ENCODE measurements around the gene KIF23. TPM values are rescaled to one million over a fixed set of nuclear protein-coding genes. Genes with fewer than 3 reads are reported as not detected.

The KIF23 gene
- total and polyA plus RNA-seq, 8 donors, result 2.1 to 26.3 (median 8.7) TPM

GRCh38 chr15:69405110-69405509, 9.0 kb upstream of the KIF23 start:
- Histone ChIP-seq H3K4me1 (no peaks in the 10 kb centered on the region), H3K27me3 (no peaks in the 10 kb centered on the region), H3K4me3 (no peak overlapping the region), H3K9me3 (no peaks in the 10 kb centered on the region), H3K36me3 (peaks cover 0 to under 1% (median 0%) of the 10 kb centered on the region in 4 donors), H3K27ac (no peak overlapping the region)
- TF ChIP-seq POLR2AphosphoS5 (IDR thresholded peaks at IDR 0.05) (no peak), POLR2A (IDR thresholded peaks at IDR 0.05) (no peak)
- intact Hi-C loops (cut with DNase I; ENCODE audit: low total_unique reads), result no loop called here
- 60 to 63% (median 62%) methylated on average over 3 of the region's 3 CpGs for WGBS, 5 donors
- DNase-seq, result no peak

- H3K27me3 ChIP-seq, result no peaks in the 10 kb centered on the region
- H3K4me3 ChIP-seq, result no peak overlapping the region
- no peak for DNase-seq
- H3K36me3 ChIP-seq, result no peaks in the 10 kb centered on the region
- H3K9me3 ChIP-seq, result no peaks in the 10 kb centered on the region
- TF ChIP-seq POLR2AphosphoS5 (IDR thresholded peaks at IDR 0.05), result no peak
- TF ChIP-seq EP300 (IDR thresholded peaks at IDR 0.05), result no peak
- no peak for TF ChIP-seq POLR2A (IDR thresholded peaks at IDR 0.05)
- no peak for TF ChIP-seq CTCF (IDR thresholded peaks at IDR 0.05)
- no peak overlapping the region for H3K27ac ChIP-seq
- H3K4me1 ChIP-seq, result no peaks in the 10 kb centered on the region
- 88 to 93% (median 90%) methylated on average over 3 of the region's 3 CpGs for WGBS, 5 donors
- intact Hi-C loops (cut with DNase I; ENCODE audit: low total_unique reads), result no loop called here
Observed at GRCh38 chr15:69407719-69408400, 6.3 kb upstream of the KIF23 start.

- Histone ChIP-seq H3K36me3 (no peaks in the 10 kb centered on the region), H3K9me3 (no peaks in the 10 kb centered on the region), H3K4me1 (peaks cover 2 to 8% (median 5%) of the 10 kb centered on the region in 4 donors), H3K27me3 (no peaks in the 10 kb centered on the region), H3K27ac (no peak overlapping the region), H3K4me3 (no peak overlapping the region)
- DNase-seq, result no peak
- TF ChIP-seq POLR2A (IDR thresholded peaks at IDR 0.05), result no peak
- intact Hi-C loops (cut with DNase I; ENCODE audit: low total_unique reads), result no loop called here
- 65 to 78% (median 74%) methylated on average over 3 of the region's 3 CpGs for WGBS, 5 donors
Observed at GRCh38 chr15:69408841-69409240, 5.3 kb upstream of the KIF23 start.

GRCh38 chr15:69410248-69410874, 3.8 kb upstream of the KIF23 start:
- TF ChIP-seq CTCF (IDR thresholded peaks at IDR 0.05) (peak in 1 of 7 experiments; percentile 9), EP300 (IDR thresholded peaks at IDR 0.05) (no peak)
- H3K27me3 ChIP-seq, result no peaks in the 10 kb centered on the region
- no peak overlapping the region for H3K4me3 ChIP-seq
- WGBS, 5 donors, result 50 to 57% (median 55%) methylated on average over 9 of the region's 9 CpGs
- no peaks in the 10 kb centered on the region for H3K9me3 ChIP-seq
- intact Hi-C loops (cut with DNase I; ENCODE audit: low total_unique reads), result no loop called here
- no peaks in the 10 kb centered on the region for H3K36me3 ChIP-seq
- no peak overlapping the region for H3K27ac ChIP-seq
- peak in 1 of 2 donors; percentile 53 for DNase-seq
- peaks cover 11 to 20% (median 17%) of the 10 kb centered on the region in 4 donors for H3K4me1 ChIP-seq

GRCh38 chr15:69412274-69412673, 1.9 kb upstream of the KIF23 start:
- no peaks in the 10 kb centered on the region for H3K9me3 ChIP-seq
- intact Hi-C loops (cut with DNase I; ENCODE audit: low total_unique reads), result no loop called here
- no peak for DNase-seq

GRCh38 chr15:69412701-69413100, 1.4 kb upstream of the KIF23 start:
- intact Hi-C loops (cut with DNase I; ENCODE audit: low total_unique reads), result no loop called here
- no peaks in the 10 kb centered on the region for H3K9me3 ChIP-seq
- no peak overlapping the region for H3K27ac ChIP-seq
- WGBS, 5 donors, result 62 to 83% (median 68%) methylated on average over 1 of the region's 1 CpG
- H3K4me1 ChIP-seq, result peaks cover 11 to 23% (median 18%) of the 10 kb centered on the region in 4 donors
- no peak for TF ChIP-seq EP300 (IDR thresholded peaks at IDR 0.05)
- TF ChIP-seq POLR2A (IDR thresholded peaks at IDR 0.05), result no peak
- TF ChIP-seq CTCF (IDR thresholded peaks at IDR 0.05), result no peak
- no peak for TF ChIP-seq POLR2AphosphoS5 (IDR thresholded peaks at IDR 0.05)
- DNase-seq, result no peak
- no peaks in the 10 kb centered on the region for H3K36me3 ChIP-seq
- no peaks in the 10 kb centered on the region for H3K27me3 ChIP-seq
- no peak overlapping the region for H3K4me3 ChIP-seq

More at GRCh38 chr15:69412274-69412673, 1.9 kb upstream of the KIF23 start:
- H3K4me3 ChIP-seq, result no peak overlapping the region
- H3K27ac ChIP-seq, result no peak overlapping the region
- H3K4me1 ChIP-seq, result peaks cover 11 to 23% (median 18%) of the 10 kb centered on the region in 4 donors
- no peak for TF ChIP-seq POLR2A (IDR thresholded peaks at IDR 0.05)
- TF ChIP-seq EP300 (IDR thresholded peaks at IDR 0.05), result no peak
- no peaks in the 10 kb centered on the region for H3K27me3 ChIP-seq
- no peaks in the 10 kb centered on the region for H3K36me3 ChIP-seq
